Fibroblast of villous mesenchyme (primary cell): ENCODE data around the gene CEP44. TPM values are rescaled to one million over a fixed set of nuclear protein-coding genes. Genes with fewer than 3 reads are reported as not detected.
"Not testable (repeated sequence)": the region's sequence is repeated elsewhere in the genome, so short reads cannot be mapped to it uniquely, and the experiment has no call there.

Experiments
- DNase-seq: peaks from one replicate; pipeline ENCODE4 v3.0.0-alpha.2; 2010; ENCODE audit warnings: low read depth
- H3K4me3 ChIP-seq: 2 replicates; pipeline ENCODE4 v1.5.1; 2011; ENCODE audit warnings: low read depth, mild to moderate bottlenecking, low read length
- CTCF ChIP-seq: IDR thresholded peaks from 2 replicates; pipeline ENCODE4 v1.5.1; 2012; ENCODE audit warnings: low read depth, mild to moderate bottlenecking, low read length; ENCODE audit not compliant: insufficient read depth
- total RNA-seq: library from RNA; depleted of rRNA; stranded (reverse); fragments of >200 nt; gene quantifications from 2 replicates; pipeline ENCODE4 v1.2.3, GENCODE V29; 2012

Gene CEP44
- total RNA-seq, 1 donor = 16.0 TPM

GRCh38 chr4:174284487-174284886 is 776 bp downstream of the CEP44 start:
- TF ChIP-seq CTCF = no peak
- DNase-seq = no peak
- H3K4me3 ChIP-seq = peak overlapping the region; percentile 99

GRCh38 chr4:174286870-174287269 is 3.2 kb downstream of the CEP44 start:
- no peak for DNase-seq
- no peak for TF ChIP-seq CTCF
- H3K4me3 ChIP-seq = no peak overlapping the region

- DNase-seq = no peak
- H3K4me3 ChIP-seq = no peak overlapping the region
- no peak for TF ChIP-seq CTCF
Measured at GRCh38 chr4:174292473-174292872, 8.8 kb downstream of the CEP44 start.

- DNase-seq, H3K4me3 ChIP-seq: not testable (repeated sequence)
Measured at GRCh38 chr4:174294641-174295040, 10.9 kb downstream of the CEP44 start.

GRCh38 chr4:174295142-174295541 is 11.4 kb downstream of the CEP44 start:
- H3K4me3 ChIP-seq, DNase-seq: not testable (repeated sequence)

- TF ChIP-seq CTCF = no peak
- DNase-seq = no peak
- H3K4me3 ChIP-seq = no peak overlapping the region
Measured at GRCh38 chr4:174303687-174304086, 20.0 kb downstream of the CEP44 start.

GRCh38 chr4:174304664-174305063 is 21.0 kb downstream of the CEP44 start:
- TF ChIP-seq CTCF = no peak
- no peak for DNase-seq
- no peak overlapping the region for H3K4me3 ChIP-seq

- no peak for TF ChIP-seq CTCF
- DNase-seq = no peak
- no peak overlapping the region for H3K4me3 ChIP-seq
Measured at GRCh38 chr4:174305961-174306360, 22.2 kb downstream of the CEP44 start.
